HEK293 (cell line): ENCODE results near the gene TMEM123.
"Not testable (repeated sequence)": the region's sequence is repeated elsewhere in the genome, so short reads cannot be mapped to it uniquely, and the experiment has no call there.

Experiments
- CTCF ChIA-PET: fragments of 350-600 bp; formaldehyde crosslinking; extraction: SDS; loops from one replicate; lab custom pipeline; 2021; ENCODE audit warnings: antibody characterized with exemption; lab: Yijun Ruan, JAX
- POLR2A ChIA-PET: fragments of 300-600 bp; formaldehyde crosslinking; extraction: SDS; loops from one replicate; lab custom pipeline; 2020; ENCODE audit warnings: antibody characterized with exemption, inconsistent platforms; lab: Yijun Ruan, JAX
- H3K27ac ChIP-seq: fragments of 200-500 bp; sonication (Bioruptor generic); 2 replicates; pipeline ENCODE4 v1.5.1; 2014; ENCODE audit warnings: low read depth, low read length, control low read depth, inconsistent platforms; ENCODE audit errors: extremely low read depth
- H3K36me3 ChIP-seq, 2 experiments: fragments of 200-500 bp in 1 of 2; sonication (Bioruptor generic) in 1 of 2; 1 replicate in 1 of 2; 2 replicates in 1 of 2; pipeline ENCODE4 v1.5.1; 2014 to 2017; ENCODE audit warnings: inconsistent platforms in 2 of 2, low read length in 2 of 2; ENCODE audit not compliant: control insufficient read depth in 2 of 2, insufficient read depth in 1 of 2
- H3K4me1 ChIP-seq: fragments of 200-500 bp; sonication (Bioruptor generic); 2 replicates; pipeline ENCODE4 v1.5.1; 2014; ENCODE audit warnings: mild to moderate bottlenecking, low read length, inconsistent platforms; ENCODE audit not compliant: control insufficient read depth, insufficient read depth
- H3K4me3 ChIP-seq: 2 replicates; pipeline ENCODE4 v1.5.1; 2011; ENCODE audit warnings: low read depth, mild to moderate bottlenecking, control low read depth, low read length, moderate library complexity
- H3K9me3 ChIP-seq: fragments of 200-500 bp; sonication (Bioruptor generic); 2 replicates; pipeline ENCODE4 v1.5.1; 2014; ENCODE audit warnings: low read depth, low read length, inconsistent platforms; ENCODE audit not compliant: control insufficient read depth, insufficient read depth
- SALL2 ChIP-seq: fragments of 450-650 bp; formaldehyde crosslinking; IDR thresholded peaks from 2 replicates; pipeline ENCODE4 v1.5.0; 2017; ENCODE audit warnings: missing biosample characterization, mild to moderate bottlenecking, missing genetic modification characterization, borderline replicate concordance
- WT1 ChIP-seq: fragments of 450-650 bp; formaldehyde crosslinking; IDR thresholded peaks from 2 replicates; pipeline ENCODE4 v1.5.1; 2016; ENCODE audit warnings: missing biosample characterization, missing genetic modification characterization
- ZBTB17 ChIP-seq: fragments of 450-650 bp; formaldehyde crosslinking; IDR thresholded peaks from 2 replicates; pipeline ENCODE4 v1.5.1; 2016; ENCODE audit warnings: missing biosample characterization, missing genetic modification characterization
- ZNF112 ChIP-seq: fragments of 450-650 bp; formaldehyde crosslinking; IDR thresholded peaks from 2 replicates; pipeline ENCODE4 v1.5.0; 2017; ENCODE audit warnings: missing biosample characterization, missing genetic modification characterization
- ZNF121 ChIP-seq: fragments of 450-650 bp; formaldehyde crosslinking; IDR thresholded peaks from 2 replicates; pipeline ENCODE4 v1.5.1; 2016; ENCODE audit warnings: missing biosample characterization, missing genetic modification characterization
- ZNF169 ChIP-seq: fragments of 450-650 bp; formaldehyde crosslinking; IDR thresholded peaks from 2 replicates; pipeline ENCODE4 v1.5.1; 2016; ENCODE audit warnings: missing biosample characterization, missing genetic modification characterization
- ZNF341 ChIP-seq: fragments of 450-650 bp; formaldehyde crosslinking; IDR thresholded peaks from 2 replicates; pipeline ENCODE4; 2016; ENCODE audit warnings: low read depth, missing biosample characterization, missing genetic modification characterization
- ZNF366 ChIP-seq: fragments of 450-650 bp; formaldehyde crosslinking; conservative IDR thresholded peaks from 2 replicates; pipeline ENCODE4 v1.5.1; 2016; ENCODE audit warnings: missing biosample characterization, missing genetic modification characterization
- ZNF37A ChIP-seq: fragments of 450-650 bp; IDR thresholded peaks from 2 replicates; pipeline ENCODE4 v1.5.1; 2018; ENCODE audit warnings: missing biosample characterization, missing genetic modification characterization
- ZNF433 ChIP-seq: fragments of 450-650 bp; formaldehyde crosslinking; IDR thresholded peaks from 2 replicates; pipeline ENCODE4 v1.5.1; 2016; ENCODE audit warnings: missing biosample characterization, missing genetic modification characterization, low read depth
- ZNF529 ChIP-seq: fragments of 450-650 bp; formaldehyde crosslinking; IDR thresholded peaks from 2 replicates; pipeline ENCODE4 v1.5.1; 2017; ENCODE audit warnings: missing genetic modification characterization, missing biosample characterization; ENCODE audit not compliant: insufficient replicate concordance
- ZNF629 ChIP-seq: fragments of 450-650 bp; formaldehyde crosslinking; IDR thresholded peaks from 2 replicates; pipeline ENCODE4 v1.5.1; 2017; ENCODE audit warnings: missing biosample characterization, missing genetic modification characterization
- ZNF654 ChIP-seq: fragments of 450-650 bp; formaldehyde crosslinking; IDR thresholded peaks from 2 replicates; pipeline ENCODE4 v1.5.1; 2016; ENCODE audit warnings: low read depth, missing biosample characterization, missing genetic modification characterization
- ZNF660 ChIP-seq: fragments of 450-650 bp; IDR thresholded peaks from 2 replicates; pipeline ENCODE4 v1.5.1; 2018; ENCODE audit warnings: missing biosample characterization, mild to moderate bottlenecking, missing genetic modification characterization
- TF ChIP-seq, protein P1 (sequence below): fragments of 450-650 bp; formaldehyde crosslinking; IDR thresholded peaks from 2 replicates; pipeline ENCODE4 v1.5.1; 2016; ENCODE audit warnings: missing biosample characterization, missing genetic modification characterization, borderline replicate concordance
- TF ChIP-seq, protein P2 (sequence below): fragments of 450-650 bp; formaldehyde crosslinking; conservative IDR thresholded peaks from 2 replicates; pipeline ENCODE4 v1.5.1; 2016; ENCODE audit warnings: low read depth, missing biosample characterization, missing genetic modification characterization
- TF ChIP-seq, protein P3 (sequence below): fragments of 450-650 bp; formaldehyde crosslinking; IDR thresholded peaks from 2 replicates; pipeline ENCODE4 v1.5.1; 2016; ENCODE audit warnings: missing biosample characterization, missing genetic modification characterization
- TF ChIP-seq, protein P4 (sequence below): fragments of 450-650 bp; formaldehyde crosslinking; IDR thresholded peaks from 2 replicates; pipeline ENCODE4 v1.5.1; 2016; ENCODE audit warnings: missing biosample characterization, missing genetic modification characterization
- TF ChIP-seq, protein P5 (sequence below): fragments of 450-650 bp; formaldehyde crosslinking; IDR thresholded peaks from 2 replicates; pipeline ENCODE4 v1.5.1; 2016; ENCODE audit warnings: missing biosample characterization, missing genetic modification characterization

TMEM123 gene

DNA sequence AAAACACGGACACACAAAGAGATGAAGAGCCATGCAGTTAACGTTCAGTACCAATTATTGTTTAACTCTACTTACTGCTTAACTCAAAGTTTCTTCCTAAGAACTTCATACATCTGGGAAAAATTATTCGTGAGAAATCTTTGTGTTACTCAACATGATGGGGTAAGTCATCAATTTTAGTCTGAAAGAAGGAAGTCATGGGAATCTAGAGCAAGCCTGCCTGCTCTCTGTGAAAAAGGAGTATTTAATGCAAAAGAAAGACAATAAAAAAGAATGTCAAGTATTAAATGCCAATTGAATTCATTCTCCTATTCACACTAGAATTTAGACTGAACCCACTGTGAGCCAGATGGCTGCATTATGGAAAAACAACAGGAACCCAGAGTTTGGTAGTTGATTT, 16.0 kb downstream of the TMEM123 start (continued):
- TF ChIP-seq ZNF529 (tag by site-specific recombination) (no peak), ZNF37A (tag by site-specific recombination) (no peak), SALL2 (tag by site-specific recombination) (no peak), ZNF121 (tag by site-specific recombination) (no peak), ZNF660 (tag by site-specific recombination) (no peak), ZNF366 (no peak), ZNF112 (no peak), ZNF629 (tag by site-specific recombination) (no peak), ZNF654 (tag by site-specific recombination) (no peak), ZNF341 (tag by site-specific recombination) (no peak)
- TF ChIP-seq, protein P1, sequence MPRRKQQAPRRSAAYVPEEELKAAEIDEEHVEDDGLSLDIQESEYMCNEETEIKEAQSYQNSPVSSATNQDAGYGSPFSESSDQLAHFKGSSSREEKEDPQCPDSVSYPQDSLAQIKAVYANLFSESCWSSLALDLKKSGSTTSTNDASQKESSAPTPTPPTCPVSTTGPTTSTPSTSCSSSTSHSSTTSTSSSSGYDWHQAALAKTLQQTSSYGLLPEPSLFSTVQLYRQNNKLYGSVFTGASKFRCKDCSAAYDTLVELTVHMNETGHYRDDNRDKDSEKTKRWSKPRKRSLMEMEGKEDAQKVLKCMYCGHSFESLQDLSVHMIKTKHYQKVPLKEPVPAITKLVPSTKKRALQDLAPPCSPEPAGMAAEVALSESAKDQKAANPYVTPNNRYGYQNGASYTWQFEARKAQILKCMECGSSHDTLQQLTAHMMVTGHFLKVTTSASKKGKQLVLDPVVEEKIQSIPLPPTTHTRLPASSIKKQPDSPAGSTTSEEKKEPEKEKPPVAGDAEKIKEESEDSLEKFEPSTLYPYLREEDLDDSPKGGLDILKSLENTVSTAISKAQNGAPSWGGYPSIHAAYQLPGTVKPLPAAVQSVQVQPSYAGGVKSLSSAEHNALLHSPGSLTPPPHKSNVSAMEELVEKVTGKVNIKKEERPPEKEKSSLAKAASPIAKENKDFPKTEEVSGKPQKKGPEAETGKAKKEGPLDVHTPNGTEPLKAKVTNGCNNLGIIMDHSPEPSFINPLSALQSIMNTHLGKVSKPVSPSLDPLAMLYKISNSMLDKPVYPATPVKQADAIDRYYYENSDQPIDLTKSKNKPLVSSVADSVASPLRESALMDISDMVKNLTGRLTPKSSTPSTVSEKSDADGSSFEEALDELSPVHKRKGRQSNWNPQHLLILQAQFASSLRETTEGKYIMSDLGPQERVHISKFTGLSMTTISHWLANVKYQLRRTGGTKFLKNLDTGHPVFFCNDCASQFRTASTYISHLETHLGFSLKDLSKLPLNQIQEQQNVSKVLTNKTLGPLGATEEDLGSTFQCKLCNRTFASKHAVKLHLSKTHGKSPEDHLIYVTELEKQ (tag by site-specific recombination) = no peak
- TF ChIP-seq, protein P2, sequence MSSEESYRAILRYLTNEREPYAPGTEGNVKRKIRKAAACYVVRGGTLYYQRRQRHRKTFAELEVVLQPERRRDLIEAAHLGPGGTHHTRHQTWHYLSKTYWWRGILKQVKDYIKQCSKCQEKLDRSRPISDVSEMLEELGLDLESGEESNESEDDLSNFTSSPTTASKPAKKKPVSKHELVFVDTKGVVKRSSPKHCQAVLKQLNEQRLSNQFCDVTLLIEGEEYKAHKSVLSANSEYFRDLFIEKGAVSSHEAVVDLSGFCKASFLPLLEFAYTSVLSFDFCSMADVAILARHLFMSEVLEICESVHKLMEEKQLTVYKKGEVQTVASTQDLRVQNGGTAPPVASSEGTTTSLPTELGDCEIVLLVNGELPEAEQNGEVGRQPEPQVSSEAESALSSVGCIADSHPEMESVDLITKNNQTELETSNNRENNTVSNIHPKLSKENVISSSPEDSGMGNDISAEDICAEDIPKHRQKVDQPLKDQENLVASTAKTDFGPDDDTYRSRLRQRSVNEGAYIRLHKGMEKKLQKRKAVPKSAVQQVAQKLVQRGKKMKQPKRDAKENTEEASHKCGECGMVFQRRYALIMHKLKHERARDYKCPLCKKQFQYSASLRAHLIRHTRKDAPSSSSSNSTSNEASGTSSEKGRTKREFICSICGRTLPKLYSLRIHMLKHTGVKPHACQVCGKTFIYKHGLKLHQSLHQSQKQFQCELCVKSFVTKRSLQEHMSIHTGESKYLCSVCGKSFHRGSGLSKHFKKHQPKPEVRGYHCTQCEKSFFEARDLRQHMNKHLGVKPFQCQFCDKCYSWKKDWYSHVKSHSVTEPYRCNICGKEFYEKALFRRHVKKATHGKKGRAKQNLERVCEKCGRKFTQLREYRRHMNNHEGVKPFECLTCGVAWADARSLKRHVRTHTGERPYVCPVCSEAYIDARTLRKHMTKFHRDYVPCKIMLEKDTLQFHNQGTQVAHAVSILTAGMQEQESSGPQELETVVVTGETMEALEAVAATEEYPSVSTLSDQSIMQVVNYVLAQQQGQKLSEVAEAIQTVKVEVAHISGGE (tag by site-specific recombination) = no peak

DNA sequence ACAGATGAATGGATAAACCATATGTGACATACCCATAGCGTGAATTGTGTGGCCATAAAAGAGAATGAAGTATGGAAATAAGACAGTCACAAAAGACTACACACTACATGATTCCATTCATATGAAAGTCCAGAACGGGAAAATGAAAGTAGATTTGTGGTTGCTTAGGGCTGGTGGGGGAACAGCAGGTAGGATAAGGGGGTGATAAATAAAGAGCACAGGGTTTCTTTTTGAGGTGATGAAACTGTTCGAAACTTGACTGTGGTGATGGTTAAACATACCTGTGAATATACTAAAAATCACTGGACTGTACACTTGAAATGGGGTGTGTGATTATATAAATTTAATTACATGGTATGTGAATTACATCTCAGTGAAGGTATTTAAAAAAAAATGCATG, 16.9 kb downstream of the TMEM123 start:
- no peak for TF ChIP-seq WT1 (tag by site-specific recombination)
- TF ChIP-seq ZNF169 (tag by site-specific recombination) = no peak
- TF ChIP-seq, protein P3, sequence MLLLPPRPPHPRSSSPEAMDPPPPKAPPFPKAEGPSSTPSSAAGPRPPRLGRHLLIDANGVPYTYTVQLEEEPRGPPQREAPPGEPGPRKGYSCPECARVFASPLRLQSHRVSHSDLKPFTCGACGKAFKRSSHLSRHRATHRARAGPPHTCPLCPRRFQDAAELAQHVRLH (tag by site-specific recombination) = no peak
- TF ChIP-seq, protein P4, sequence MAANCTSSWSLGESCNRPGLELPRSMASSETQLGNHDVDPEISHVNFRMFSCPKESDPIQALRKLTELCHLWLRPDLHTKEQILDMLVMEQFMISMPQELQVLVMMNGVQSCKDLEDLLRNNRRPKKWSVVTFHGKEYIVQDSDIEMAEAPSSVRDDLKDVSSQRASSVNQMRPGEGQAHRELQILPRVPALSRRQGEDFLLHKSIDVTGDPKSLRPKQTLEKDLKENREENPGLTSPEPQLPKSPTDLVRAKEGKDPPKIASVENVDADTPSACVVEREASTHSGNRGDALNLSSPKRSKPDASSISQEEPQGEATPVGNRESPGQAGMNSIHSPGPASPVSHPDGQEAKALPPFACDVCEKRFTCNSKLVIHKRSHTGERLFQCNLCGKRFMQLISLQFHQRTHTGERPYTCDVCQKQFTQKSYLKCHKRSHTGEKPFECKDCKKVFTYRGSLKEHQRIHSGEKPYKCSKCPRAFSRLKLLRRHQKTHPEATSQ = no peak
- TF ChIP-seq ZBTB17 (tag by site-specific recombination) = no peak
- TF ChIP-seq, protein P5, sequence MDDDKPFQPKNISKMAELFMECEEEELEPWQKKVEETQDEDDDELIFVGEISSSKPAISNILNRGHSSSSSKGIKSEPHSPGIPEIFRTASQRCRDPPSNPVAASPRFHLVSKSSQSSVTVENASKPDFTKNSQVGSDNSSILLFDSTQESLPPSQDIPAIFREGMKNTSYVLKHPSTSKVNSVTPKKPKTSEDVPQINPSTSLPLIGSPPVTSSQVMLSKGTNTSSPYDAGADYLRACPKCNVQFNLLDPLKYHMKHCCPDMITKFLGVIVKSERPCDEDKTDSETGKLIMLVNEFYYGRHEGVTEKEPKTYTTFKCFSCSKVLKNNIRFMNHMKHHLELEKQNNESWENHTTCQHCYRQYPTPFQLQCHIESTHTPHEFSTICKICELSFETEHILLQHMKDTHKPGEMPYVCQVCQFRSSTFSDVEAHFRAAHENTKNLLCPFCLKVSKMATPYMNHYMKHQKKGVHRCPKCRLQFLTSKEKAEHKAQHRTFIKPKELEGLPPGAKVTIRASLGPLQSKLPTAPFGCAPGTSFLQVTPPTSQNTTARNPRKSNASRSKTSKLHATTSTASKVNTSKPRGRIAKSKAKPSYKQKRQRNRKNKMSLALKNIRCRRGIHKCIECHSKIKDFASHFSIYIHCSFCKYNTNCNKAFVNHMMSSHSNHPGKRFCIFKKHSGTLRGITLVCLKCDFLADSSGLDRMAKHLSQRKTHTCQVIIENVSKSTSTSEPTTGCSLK (tag by site-specific recombination) = no peak
- no peak for TF ChIP-seq ZNF433 (tag by site-specific recombination)
- Histone ChIP-seq H3K36me3 (peaks cover 0 to 35% of the 10 kb centered on the region in 2 experiments; a peak in 1 of 3 replicates), H3K4me3 (no peak overlapping the region), H3K9me3 (no peaks in the 10 kb centered on the region), H3K27ac (no peak overlapping the region), H3K4me1 (no peaks in the 10 kb centered on the region; the same call in 1 of the 2 replicates)
- CTCF ChIA-PET = interaction anchor here (0.6 kb wide), 1 partner anchor 42 kb away, joined by 3 read pairs; no protein-coding TSS in a partner anchor
- POLR2A ChIA-PET = no interaction called here

DNA sequence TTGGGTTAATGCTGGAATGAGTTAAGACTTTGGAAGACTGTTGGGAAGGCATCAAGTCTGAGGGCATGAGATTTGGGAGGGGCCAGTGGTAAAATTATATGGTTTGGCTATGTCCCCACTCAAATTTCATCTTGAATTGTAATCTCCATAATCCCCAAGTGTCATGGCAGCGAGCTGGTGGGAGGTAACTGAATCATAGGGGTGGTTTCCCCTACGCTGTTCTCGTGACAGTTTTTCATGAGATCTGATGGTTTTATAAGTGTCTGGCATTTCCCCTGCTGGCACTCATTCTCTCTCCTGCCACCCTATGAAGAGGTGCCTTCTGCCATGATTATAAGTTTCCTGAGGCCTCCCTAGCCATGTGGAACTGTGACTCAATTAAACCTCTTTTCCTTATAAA, 19.0 kb downstream of the TMEM123 start:
- H3K9me3 ChIP-seq, CTCF ChIA-PET, H3K27ac ChIP-seq, H3K4me1 ChIP-seq, H3K4me3 ChIP-seq, POLR2A ChIA-PET: not testable (repeated sequence)
- H3K36me3 ChIP-seq = peaks cover 0 to 35% of the 10 kb centered on the region in 2 experiments; a peak in 1 of 3 replicates
